ENCODE data around the gene ABCB4. TPM values are rescaled to one million over a fixed set of nuclear protein-coding genes. Genes with fewer than 3 reads are reported as not detected.

The ABCB4 gene
- total RNA-seq, 2 experiments from 2014 or later, result 0.14 TPM; not detected in 1

DNA sequence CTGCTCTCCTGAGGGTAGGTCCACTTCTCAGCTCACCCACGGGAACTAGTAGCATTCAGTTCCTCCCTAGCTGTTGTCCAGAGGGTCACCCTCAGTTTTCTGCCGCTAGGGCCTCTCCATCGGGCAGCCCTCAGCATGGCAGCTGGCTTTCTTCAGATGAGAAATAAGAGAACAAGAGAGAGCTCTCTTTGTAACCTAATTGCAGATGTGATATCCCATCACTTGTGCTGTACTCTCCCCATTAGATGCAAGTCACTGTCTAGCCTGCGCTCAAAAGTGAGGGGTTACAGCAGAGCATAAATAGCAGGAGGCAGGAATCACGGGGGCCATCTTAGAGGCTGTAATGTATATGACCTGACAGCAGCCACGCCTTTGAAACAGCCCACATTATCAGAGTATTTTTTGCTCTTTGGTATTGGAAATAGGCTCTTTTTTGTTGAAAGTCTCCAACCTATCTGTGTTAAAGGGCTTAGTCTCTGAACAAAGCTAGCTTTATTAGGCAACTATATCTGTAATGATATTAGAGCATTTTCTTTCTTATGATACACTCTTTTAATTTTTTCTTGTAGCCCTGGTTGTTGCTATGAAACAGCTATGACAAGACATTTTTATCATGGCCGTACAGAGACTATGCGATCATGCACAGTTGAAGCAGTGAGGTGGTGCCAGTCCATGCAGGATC lies 84.3 kb downstream of the ABCB4 start:
- peaks cover 3% of the 10 kb centered on the region for H3K9me3 Mint-ChIP-seq
- H3K36me3 Mint-ChIP-seq (ENCODE audit: low read depth), result peaks cover 33% of the 10 kb centered on the region
- TF ChIP-seq CTCF (IDR thresholded peaks at IDR 0.05), result no peak
- no peak overlapping the region for H3K4me3 Mint-ChIP-seq
- CTCF ChIA-PET, result interaction anchor here (2.4 kb wide), 1 partner anchor 25 kb away, joined by 7 read pairs; no protein-coding TSS in a partner anchor
- no peaks in the 10 kb centered on the region for H3K27me3 Mint-ChIP-seq
- no peak overlapping the region for H3K27ac Mint-ChIP-seq
- ATAC-seq (no peak), DNase-seq (no peak)
- POLR2A ChIA-PET, result no interaction called here
- H3K4me1 Mint-ChIP-seq (ENCODE audit: low read depth), result peaks cover 3% of the 10 kb centered on the region
- intact Hi-C loops (cut with micrococcal nuclease), result no loop called here

DNA sequence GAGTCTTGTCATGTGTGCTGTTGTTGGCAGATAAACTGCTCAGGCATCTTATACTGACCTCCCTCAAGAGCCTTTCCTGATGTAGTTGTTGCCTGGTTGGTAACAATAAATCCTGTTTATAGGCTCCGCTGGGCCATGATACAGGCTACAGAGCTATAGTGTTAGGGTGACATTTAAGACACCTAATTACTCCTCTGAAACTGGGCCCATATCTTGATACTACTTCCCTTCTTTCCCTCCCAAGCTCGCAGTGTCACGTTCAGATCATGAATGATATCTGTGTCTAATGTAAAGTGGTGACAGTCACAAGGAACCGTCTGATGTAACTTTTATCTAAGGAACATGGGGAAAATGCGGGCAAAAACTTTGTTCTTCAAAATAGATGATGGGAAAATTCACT lies 94.6 kb downstream of the ABCB4 start:
- Mint-ChIP-seq H3K27me3 (no peaks in the 10 kb centered on the region), H3K36me3 (ENCODE audit: low read depth) (peaks cover 28% of the 10 kb centered on the region), H3K27ac (no peak overlapping the region), H3K9me3 (peaks cover 1% of the 10 kb centered on the region), H3K4me3 (no peak overlapping the region), H3K4me1 (ENCODE audit: low read depth) (no peaks in the 10 kb centered on the region)
- ATAC-seq, result no peak
- no peak for TF ChIP-seq CTCF (IDR thresholded peaks at IDR 0.05)
- POLR2A ChIA-PET, result no interaction called here
- intact Hi-C loops (cut with micrococcal nuclease), result no loop called here
- no peak for DNase-seq
- CTCF ChIA-PET, result no interaction called here

DNA sequence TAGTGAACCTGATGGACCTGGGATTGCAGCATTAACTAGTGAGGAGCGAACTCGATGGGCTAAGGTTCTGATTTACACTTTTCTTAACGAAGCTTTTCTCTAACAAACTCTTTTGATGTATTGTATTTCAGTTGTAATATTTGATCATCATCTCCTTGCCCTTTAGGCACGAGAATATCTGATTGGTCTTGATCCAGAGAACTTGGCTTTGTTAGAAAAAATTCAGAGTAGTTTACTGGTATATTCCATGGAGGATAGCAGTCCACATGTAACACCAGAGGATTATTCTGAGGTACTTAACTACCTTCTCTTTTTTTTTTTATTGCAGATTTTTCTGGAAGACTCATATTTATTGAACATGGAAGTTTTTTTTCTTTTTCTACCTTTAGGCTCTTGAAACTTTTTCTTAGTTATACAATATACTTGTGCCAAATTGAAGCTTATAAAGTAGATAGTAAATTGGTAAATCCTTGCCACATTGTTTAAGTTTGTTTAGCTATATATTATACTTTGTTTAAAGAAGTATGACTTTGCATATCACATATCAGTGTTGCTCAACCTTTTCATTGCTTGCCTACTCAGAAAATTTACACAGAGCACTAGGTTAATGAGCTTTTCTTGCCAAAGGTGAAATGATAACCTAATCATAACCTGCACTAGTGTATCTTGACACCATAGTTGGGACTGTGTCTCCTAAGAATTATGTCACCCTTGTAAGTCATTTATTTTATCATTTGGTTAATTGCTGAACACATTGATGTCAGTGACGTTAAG lies 99.6 kb downstream of the ABCB4 start:
- intact Hi-C loops (cut with micrococcal nuclease), result no loop called here
- Mint-ChIP-seq H3K27me3 (no peaks in the 10 kb centered on the region), H3K4me1 (ENCODE audit: low read depth) (no peaks in the 10 kb centered on the region), H3K9me3 (no peaks in the 10 kb centered on the region), H3K4me3 (no peak overlapping the region), H3K36me3 (ENCODE audit: low read depth) (no peaks in the 10 kb centered on the region), H3K27ac (no peak overlapping the region)
- no peak for TF ChIP-seq CTCF (IDR thresholded peaks at IDR 0.05)
- POLR2A ChIA-PET, result no interaction called here
- CTCF ChIA-PET, result no interaction called here
- DNase-seq (no peak), ATAC-seq (no peak)

GRCh38 chr7:87370660-87371180 lies 104.8 kb downstream of the ABCB4 start:
- DNase-seq (no peak), ATAC-seq (no peak)
- no peaks in the 10 kb centered on the region for H3K36me3 Mint-ChIP-seq (ENCODE audit: low read depth)
- H3K27me3 Mint-ChIP-seq, result no peaks in the 10 kb centered on the region
- H3K4me3 Mint-ChIP-seq, result no peak overlapping the region
- H3K4me1 Mint-ChIP-seq (ENCODE audit: low read depth), result peaks cover 2% of the 10 kb centered on the region
- ChIA-PET CTCF (no interaction called here), POLR2A (interaction anchor here (0.7 to 0.8 kb wide), 2 partner anchors 10 to 15 kb away, joined by 3 read pairs; no protein-coding TSS in a partner anchor)
- H3K9me3 Mint-ChIP-seq, result no peaks in the 10 kb centered on the region
- intact Hi-C loops (cut with micrococcal nuclease), result no loop called here
- no peak for TF ChIP-seq CTCF (IDR thresholded peaks at IDR 0.05)
- H3K27ac Mint-ChIP-seq, result no peak overlapping the region

- TF ChIP-seq CTCF (IDR thresholded peaks at IDR 0.05), result no peak
- DNase-seq (peak; percentile 56), ATAC-seq (peak; percentile 70)
- Mint-ChIP-seq H3K9me3 (no peaks in the 10 kb centered on the region), H3K4me1 (ENCODE audit: low read depth) (peaks cover 2% of the 10 kb centered on the region), H3K4me3 (no peak overlapping the region), H3K36me3 (ENCODE audit: low read depth) (no peaks in the 10 kb centered on the region), H3K27me3 (no peaks in the 10 kb centered on the region), H3K27ac (no peak overlapping the region)
- intact Hi-C loops (cut with micrococcal nuclease), result no loop called here
- POLR2A ChIA-PET, result no interaction called here
- CTCF ChIA-PET, result no interaction called here
Observed at GRCh38 chr7:87369216-87369615, 106.3 kb downstream of the ABCB4 start.
